ENCODE results near the gene MSMO1.

The MSMO1 gene

GRCh38 chr4:165386328-165386727, 58.9 kb downstream of the MSMO1 start:
- DNase-seq (ENCODE audit: low spot score), result no peak

GRCh38 chr4:165388756-165389155, 61.3 kb downstream of the MSMO1 start:
- no peak for FAIRE-seq

More at GRCh38 chr4:165386328-165386727, 58.9 kb downstream of the MSMO1 start:
- no peak for FAIRE-seq

More at GRCh38 chr4:165388756-165389155, 61.3 kb downstream of the MSMO1 start:
- DNase-seq (ENCODE audit: low spot score), result no peak
